ENCODE measurements around the gene HNRNPL.

Gene HNRNPL

GRCh38 chr19:38877781-38878574, 28.2 kb upstream of the HNRNPL start, which contains the start of gene RINL:
RINL (minus strand) TSS chr19:38878275; CDS start chr19:38876742, 1,533 bp downstream.
- TF ChIP-seq SIN3A (IDR thresholded peaks at IDR 0.05; ENCODE audit: borderline replicate concordance, insufficient read depth, low read length) (no peak), FOXP2 (optimal IDR thresholded peaks at IDR 0.05; ENCODE audit: borderline replicate concordance, extremely low read depth, extremely low read length, insufficient read depth) (peak; percentile 13), POLR2AphosphoS5 (IDR thresholded peaks at IDR 0.05; ENCODE audit: low read depth, low read length) (peak; percentile 70)

GRCh38 chr19:38875656-38876395, 26.0 kb upstream of the HNRNPL start:
- TF ChIP-seq TAF1 (IDR thresholded peaks at IDR 0.05; ENCODE audit: borderline replicate concordance, insufficient read depth, low read length) (no peak), SIN3A (IDR thresholded peaks at IDR 0.05; ENCODE audit: borderline replicate concordance, insufficient read depth, low read length) (no peak), FOXP2 (optimal IDR thresholded peaks at IDR 0.05; ENCODE audit: borderline replicate concordance, extremely low read depth, extremely low read length, insufficient read depth) (no peak), REST (IDR thresholded peaks at IDR 0.05; ENCODE audit: insufficient read depth in 1 of 2, low read depth in 2 of 2, low read length in 2 of 2) (no peak), POLR2AphosphoS5 (IDR thresholded peaks at IDR 0.05; ENCODE audit: low read depth, low read length) (no peak)

- no peak for TF ChIP-seq SIN3A (IDR thresholded peaks at IDR 0.05; ENCODE audit: borderline replicate concordance, insufficient read depth, low read length)
- no peak for TF ChIP-seq POLR2AphosphoS5 (IDR thresholded peaks at IDR 0.05; ENCODE audit: low read depth, low read length)
- no peak for TF ChIP-seq REST (IDR thresholded peaks at IDR 0.05; ENCODE audit: insufficient read depth in 1 of 2, low read depth in 2 of 2, low read length in 2 of 2)
- TF ChIP-seq TAF1 (IDR thresholded peaks at IDR 0.05; ENCODE audit: borderline replicate concordance, insufficient read depth, low read length), result no peak
- no peak for TF ChIP-seq FOXP2 (optimal IDR thresholded peaks at IDR 0.05; ENCODE audit: borderline replicate concordance, extremely low read depth, extremely low read length, insufficient read depth)
These were observed 20.8 kb upstream of the HNRNPL start for GRCh38 chr19:38870612-38871011.

DNA sequence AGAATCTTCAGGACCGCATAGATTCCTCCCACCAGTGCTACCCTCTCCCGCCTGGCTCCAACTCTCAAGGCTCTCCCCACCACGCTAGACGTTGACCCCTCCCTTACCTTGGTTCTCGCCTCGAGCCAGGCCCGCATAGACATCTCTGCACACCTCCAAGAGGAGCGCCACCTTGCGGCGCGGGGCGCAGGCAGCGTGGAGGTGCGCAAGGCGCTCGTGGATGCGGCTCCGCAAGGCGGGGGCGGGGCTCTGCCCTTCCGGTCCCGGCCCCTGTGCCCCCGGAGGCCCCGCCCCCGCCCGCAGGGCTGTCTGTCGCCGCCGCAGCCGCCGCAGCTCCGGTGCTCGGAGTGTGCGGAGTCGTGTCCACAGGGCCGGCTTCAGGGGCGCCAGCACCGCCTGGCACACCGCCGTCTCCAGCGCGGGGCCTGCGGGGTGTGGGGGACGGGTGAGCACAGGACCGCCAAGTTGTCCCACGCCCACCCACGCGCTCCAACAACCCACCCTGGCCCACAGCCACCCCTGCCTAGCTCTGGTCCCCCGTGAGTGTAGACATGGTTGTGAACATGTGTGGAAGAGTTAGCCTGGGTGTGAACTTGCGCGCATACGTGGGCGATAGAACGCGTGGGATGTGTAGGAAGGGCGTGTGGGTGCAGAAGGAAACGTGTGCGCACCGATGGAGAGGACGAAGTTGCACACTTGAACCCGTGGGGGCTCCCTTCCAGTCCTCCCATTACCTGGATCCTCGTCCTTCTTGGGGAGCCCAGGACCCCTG, 20.2 kb upstream of the HNRNPL start:
- TF ChIP-seq TAF1 (IDR thresholded peaks at IDR 0.05; ENCODE audit: borderline replicate concordance, insufficient read depth, low read length), result no peak
- TF ChIP-seq SIN3A (IDR thresholded peaks at IDR 0.05; ENCODE audit: borderline replicate concordance, insufficient read depth, low read length), result no peak
- no peak for TF ChIP-seq REST (IDR thresholded peaks at IDR 0.05; ENCODE audit: insufficient read depth in 1 of 2, low read depth in 2 of 2, low read length in 2 of 2)
- TF ChIP-seq FOXP2 (optimal IDR thresholded peaks at IDR 0.05; ENCODE audit: borderline replicate concordance, extremely low read depth, extremely low read length, insufficient read depth), result no peak
- no peak for TF ChIP-seq POLR2AphosphoS5 (IDR thresholded peaks at IDR 0.05; ENCODE audit: low read depth, low read length)
